ENCODE results near the gene SPDYE4.

DNA sequence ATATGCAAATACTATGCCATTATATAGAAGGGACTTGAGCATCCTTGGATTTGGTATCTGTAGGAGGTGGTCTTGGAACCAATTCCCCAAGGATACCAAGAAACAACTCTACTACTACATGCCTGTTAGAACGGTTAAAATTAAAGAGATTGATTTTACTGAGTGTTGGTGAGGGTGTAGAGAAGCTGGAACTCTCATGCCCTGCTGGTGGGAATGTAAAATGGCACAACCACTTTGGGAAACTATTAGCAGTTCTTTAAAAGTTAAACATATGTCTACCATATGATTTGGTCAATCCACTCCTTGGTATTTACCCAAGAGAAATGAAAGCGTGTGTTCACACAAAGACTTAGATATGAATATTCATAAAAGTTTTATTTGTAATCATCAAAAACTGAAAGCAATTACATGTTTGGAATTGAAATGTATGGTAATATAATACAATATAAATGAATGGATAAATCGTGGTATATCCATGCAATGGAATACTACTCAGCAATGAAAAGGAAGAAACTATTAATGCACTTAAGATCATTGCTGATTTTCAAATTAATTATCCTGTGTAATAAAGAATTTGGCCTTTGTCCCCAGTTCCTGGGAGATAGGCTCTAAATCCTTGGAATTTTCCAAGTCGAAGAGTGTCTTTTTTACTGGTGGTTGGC, 33.0 kb upstream of the SPDYE4 start:
- TF ChIP-seq, protein P1, sequence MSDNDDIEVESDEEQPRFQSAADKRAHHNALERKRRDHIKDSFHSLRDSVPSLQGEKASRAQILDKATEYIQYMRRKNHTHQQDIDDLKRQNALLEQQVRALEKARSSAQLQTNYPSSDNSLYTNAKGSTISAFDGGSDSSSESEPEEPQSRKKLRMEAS (IDR thresholded peaks at IDR 0.05; ENCODE audit: low read depth, low read length) = no peak
- TF ChIP-seq, protein P2, sequence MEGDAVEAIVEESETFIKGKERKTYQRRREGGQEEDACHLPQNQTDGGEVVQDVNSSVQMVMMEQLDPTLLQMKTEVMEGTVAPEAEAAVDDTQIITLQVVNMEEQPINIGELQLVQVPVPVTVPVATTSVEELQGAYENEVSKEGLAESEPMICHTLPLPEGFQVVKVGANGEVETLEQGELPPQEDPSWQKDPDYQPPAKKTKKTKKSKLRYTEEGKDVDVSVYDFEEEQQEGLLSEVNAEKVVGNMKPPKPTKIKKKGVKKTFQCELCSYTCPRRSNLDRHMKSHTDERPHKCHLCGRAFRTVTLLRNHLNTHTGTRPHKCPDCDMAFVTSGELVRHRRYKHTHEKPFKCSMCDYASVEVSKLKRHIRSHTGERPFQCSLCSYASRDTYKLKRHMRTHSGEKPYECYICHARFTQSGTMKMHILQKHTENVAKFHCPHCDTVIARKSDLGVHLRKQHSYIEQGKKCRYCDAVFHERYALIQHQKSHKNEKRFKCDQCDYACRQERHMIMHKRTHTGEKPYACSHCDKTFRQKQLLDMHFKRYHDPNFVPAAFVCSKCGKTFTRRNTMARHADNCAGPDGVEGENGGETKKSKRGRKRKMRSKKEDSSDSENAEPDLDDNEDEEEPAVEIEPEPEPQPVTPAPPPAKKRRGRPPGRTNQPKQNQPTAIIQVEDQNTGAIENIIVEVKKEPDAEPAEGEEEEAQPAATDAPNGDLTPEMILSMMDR (IDR thresholded peaks at IDR 0.05; ENCODE audit: low read depth, low read length) = no peak
